HL-60 (cell line): ENCODE measurements around the gene FANCC.
"Not testable (repeated sequence)": the region's sequence is repeated elsewhere in the genome, so short reads cannot be mapped to it uniquely, and the experiment has no call there.

ENCODE experiments used
- DNase-seq, 2 experiments: peaks; one replicate each; pipeline ENCODE4 v3.0.0-alpha.2; 2010 to 2020; ENCODE audit warnings: low read depth in 1 of 2, low spot score in 1 of 2
- H3K27ac ChIP-seq: fragments of 250-450 bp; sonication (Bioruptor Pico); replicated peaks from 2 replicates; pipeline ENCODE4 v1.5.1; 2020; ENCODE audit warnings: mild to moderate bottlenecking, moderate library complexity
- H3K27me3 ChIP-seq: fragments of 250-450 bp; sonication (Bioruptor Pico); 2 replicates; pipeline ENCODE4 v1.5.1; 2021; ENCODE audit warnings: mild to moderate bottlenecking, moderate library complexity; ENCODE audit not compliant: insufficient read depth, poor library complexity, severe bottlenecking
- H3K4me3 ChIP-seq: replicated peaks from 2 replicates; pipeline ENCODE4 v1.5.1; 2011; ENCODE audit warnings: mild to moderate bottlenecking, control low read depth, low read length; ENCODE audit not compliant: insufficient read depth
- GABPA ChIP-seq: IDR thresholded peaks from 2 replicates; pipeline ENCODE4 v1.6.1; 2012; ENCODE audit warnings: low read depth
- POLR2AphosphoS5 ChIP-seq: IDR thresholded peaks from 2 replicates; pipeline ENCODE4 v1.6.1; 2012; ENCODE audit warnings: low read depth
- SPI1 ChIP-seq: IDR thresholded peaks from 2 replicates; pipeline ENCODE4 v1.6.1; 2012; ENCODE audit warnings: low read depth, mild to moderate bottlenecking, borderline replicate concordance
- TF ChIP-seq, protein P1 (sequence below): IDR thresholded peaks from 2 replicates; pipeline ENCODE4 v1.6.1; 2012; ENCODE audit warnings: low read depth; ENCODE audit not compliant: insufficient replicate concordance
- TF ChIP-seq, protein P2 (sequence below): IDR thresholded peaks from one replicate; pipeline ENCODE4 v1.5.1; 2011; ENCODE audit warnings: low read length, control low read depth, inconsistent platforms; ENCODE audit not compliant: insufficient read depth

The FANCC gene

DNA sequence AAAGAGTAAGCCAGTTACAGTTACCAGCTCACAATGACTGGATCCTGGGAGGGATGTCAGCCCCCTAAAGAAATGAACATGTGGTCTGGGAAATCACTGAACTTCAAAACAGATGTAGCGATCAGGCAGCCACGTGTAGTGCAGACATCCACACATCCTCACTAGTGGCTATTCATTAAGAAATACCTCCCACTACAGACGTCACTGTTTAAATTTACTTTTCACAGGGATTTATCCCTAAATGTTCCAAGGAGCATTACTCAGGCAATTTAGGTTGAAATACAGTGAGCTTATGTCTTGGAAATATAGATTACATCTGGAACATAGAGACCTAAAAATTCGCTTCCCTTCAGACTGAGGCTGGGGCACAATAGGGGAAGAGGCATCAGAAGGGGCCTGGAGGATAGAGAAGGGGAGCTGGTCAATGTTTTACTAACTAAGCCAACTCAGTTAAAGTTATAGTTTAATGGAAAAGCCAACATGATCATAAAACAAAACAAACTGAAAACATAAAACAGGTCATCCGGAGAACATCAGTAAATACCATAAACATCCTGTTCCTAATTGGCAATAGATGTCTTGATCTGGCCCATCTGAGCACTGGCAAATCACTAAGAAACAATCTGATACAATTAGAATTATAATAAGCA lies 92.3 kb downstream of the FANCC start:
- H3K27ac ChIP-seq: no peak overlapping the region
- no peak for TF ChIP-seq POLR2AphosphoS5
- TF ChIP-seq, protein P1, sequence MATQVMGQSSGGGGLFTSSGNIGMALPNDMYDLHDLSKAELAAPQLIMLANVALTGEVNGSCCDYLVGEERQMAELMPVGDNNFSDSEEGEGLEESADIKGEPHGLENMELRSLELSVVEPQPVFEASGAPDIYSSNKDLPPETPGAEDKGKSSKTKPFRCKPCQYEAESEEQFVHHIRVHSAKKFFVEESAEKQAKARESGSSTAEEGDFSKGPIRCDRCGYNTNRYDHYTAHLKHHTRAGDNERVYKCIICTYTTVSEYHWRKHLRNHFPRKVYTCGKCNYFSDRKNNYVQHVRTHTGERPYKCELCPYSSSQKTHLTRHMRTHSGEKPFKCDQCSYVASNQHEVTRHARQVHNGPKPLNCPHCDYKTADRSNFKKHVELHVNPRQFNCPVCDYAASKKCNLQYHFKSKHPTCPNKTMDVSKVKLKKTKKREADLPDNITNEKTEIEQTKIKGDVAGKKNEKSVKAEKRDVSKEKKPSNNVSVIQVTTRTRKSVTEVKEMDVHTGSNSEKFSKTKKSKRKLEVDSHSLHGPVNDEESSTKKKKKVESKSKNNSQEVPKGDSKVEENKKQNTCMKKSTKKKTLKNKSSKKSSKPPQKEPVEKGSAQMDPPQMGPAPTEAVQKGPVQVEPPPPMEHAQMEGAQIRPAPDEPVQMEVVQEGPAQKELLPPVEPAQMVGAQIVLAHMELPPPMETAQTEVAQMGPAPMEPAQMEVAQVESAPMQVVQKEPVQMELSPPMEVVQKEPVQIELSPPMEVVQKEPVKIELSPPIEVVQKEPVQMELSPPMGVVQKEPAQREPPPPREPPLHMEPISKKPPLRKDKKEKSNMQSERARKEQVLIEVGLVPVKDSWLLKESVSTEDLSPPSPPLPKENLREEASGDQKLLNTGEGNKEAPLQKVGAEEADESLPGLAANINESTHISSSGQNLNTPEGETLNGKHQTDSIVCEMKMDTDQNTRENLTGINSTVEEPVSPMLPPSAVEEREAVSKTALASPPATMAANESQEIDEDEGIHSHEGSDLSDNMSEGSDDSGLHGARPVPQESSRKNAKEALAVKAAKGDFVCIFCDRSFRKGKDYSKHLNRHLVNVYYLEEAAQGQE: no peak
- TF ChIP-seq, protein P2, sequence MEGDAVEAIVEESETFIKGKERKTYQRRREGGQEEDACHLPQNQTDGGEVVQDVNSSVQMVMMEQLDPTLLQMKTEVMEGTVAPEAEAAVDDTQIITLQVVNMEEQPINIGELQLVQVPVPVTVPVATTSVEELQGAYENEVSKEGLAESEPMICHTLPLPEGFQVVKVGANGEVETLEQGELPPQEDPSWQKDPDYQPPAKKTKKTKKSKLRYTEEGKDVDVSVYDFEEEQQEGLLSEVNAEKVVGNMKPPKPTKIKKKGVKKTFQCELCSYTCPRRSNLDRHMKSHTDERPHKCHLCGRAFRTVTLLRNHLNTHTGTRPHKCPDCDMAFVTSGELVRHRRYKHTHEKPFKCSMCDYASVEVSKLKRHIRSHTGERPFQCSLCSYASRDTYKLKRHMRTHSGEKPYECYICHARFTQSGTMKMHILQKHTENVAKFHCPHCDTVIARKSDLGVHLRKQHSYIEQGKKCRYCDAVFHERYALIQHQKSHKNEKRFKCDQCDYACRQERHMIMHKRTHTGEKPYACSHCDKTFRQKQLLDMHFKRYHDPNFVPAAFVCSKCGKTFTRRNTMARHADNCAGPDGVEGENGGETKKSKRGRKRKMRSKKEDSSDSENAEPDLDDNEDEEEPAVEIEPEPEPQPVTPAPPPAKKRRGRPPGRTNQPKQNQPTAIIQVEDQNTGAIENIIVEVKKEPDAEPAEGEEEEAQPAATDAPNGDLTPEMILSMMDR: no peak
- no peak for TF ChIP-seq GABPA
- no peak for TF ChIP-seq SPI1
- H3K27me3 ChIP-seq: no peaks in the 10 kb centered on the region
- no peak overlapping the region for H3K4me3 ChIP-seq
- DNase-seq: no peak

DNA sequence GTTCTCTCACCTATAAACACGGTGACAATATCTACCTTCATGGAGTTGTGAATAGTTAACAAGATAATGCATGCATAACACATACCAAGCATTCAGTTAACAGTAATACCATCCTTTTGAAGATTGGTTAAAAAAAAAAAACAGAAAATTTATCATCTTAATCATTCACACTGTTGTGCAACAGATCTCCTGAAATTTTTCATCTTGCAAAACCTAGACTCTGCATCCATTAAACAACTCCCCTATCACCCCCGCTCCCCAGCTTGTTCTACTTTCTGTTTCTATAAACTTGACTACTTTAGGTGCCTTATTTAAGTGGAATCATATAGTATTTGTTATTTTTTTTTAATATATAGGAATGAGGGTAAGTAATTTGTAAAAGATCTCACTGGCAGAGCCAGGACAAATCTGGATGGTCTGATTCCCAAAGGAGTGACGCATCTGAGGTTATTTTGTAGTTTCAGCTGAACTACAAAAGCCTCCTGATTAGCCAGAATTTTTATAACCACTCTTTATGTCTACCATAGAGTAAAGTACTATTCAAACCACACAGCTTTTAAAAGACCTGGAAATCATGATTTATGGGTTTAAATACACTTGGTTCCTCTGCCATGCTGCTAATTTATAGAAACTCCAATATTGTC lies 93.0 kb downstream of the FANCC start:
- Histone ChIP-seq H3K4me3 (no peak overlapping the region), H3K27me3 (no peaks in the 10 kb centered on the region), H3K27ac (no peak overlapping the region)
- no peak for TF ChIP-seq SPI1
- TF ChIP-seq, protein P2: no peak
- TF ChIP-seq, protein P1: no peak
- TF ChIP-seq POLR2AphosphoS5: no peak
- TF ChIP-seq GABPA: no peak
- DNase-seq: no peak

- not testable (repeated sequence) for DNase-seq, H3K27ac ChIP-seq, H3K27me3 ChIP-seq, H3K4me3 ChIP-seq
Measured at GRCh38 chr9:95220352-95220751, 97.2 kb downstream of the FANCC start.

DNA sequence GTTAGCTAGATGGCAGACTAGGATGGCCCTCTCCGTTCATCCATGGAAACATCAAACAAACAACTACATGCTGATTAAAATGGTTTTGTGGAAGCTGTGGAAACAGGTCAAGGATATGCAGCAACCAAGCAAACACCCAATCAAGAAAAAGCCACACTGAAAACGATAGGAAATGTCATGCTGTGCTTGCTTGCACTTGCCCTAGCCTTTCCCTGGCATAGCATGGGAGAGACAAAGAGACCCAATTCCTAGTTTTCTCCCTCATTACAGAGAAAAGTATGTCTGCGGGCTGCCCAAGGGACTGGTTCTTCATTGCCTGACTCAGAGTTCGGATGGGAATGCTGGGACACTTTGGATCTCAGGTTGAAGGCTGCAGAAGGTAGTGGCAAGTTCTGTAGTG lies 98.7 kb downstream of the FANCC start:
- Histone ChIP-seq H3K4me3 (no peak overlapping the region), H3K27ac (no peak overlapping the region), H3K27me3 (no peaks in the 10 kb centered on the region)
- DNase-seq: no peak
- TF ChIP-seq GABPA (no peak), SPI1 (no peak), POLR2AphosphoS5 (no peak)
- TF ChIP-seq, protein P2: no peak
- TF ChIP-seq, protein P1: no peak
